Fibroblast of lung (primary cell): ENCODE results near the gene PARP14. TPM values are rescaled to one million over a fixed set of nuclear protein-coding genes. Genes with fewer than 3 reads are reported as not detected.

Experiments used
- DNase-seq, 2 donors: peaks; one replicate each; pipeline versions ENCODE4 v3.0.0 to v3.0.0-alpha.2; 2010; ENCODE audit warnings: low read depth in 2 of 2
- H2AFZ ChIP-seq: 2 replicates; pipeline ENCODE4 v1.5.1; 2012; ENCODE audit warnings: low read length, control low read depth, inconsistent platforms
- H3K27ac ChIP-seq: 2 replicates; pipeline ENCODE4 v1.5.1; 2011; ENCODE audit warnings: low read length, control low read depth; ENCODE audit not compliant: insufficient read depth
- H3K27me3 ChIP-seq: 2 replicates; pipeline ENCODE4 v1.5.1; 2011; ENCODE audit warnings: mild to moderate bottlenecking, low read length; ENCODE audit not compliant: control insufficient read depth, insufficient read depth
- H3K36me3 ChIP-seq: 2 replicates; pipeline ENCODE4 v1.5.1; 2011; ENCODE audit warnings: low read length; ENCODE audit not compliant: control insufficient read depth, insufficient read depth
- H3K4me1 ChIP-seq: 2 replicates; pipeline ENCODE4 v1.5.1; 2011; ENCODE audit warnings: low read length; ENCODE audit not compliant: control insufficient read depth, insufficient read depth; ENCODE audit errors: extremely low read depth
- H3K4me2 ChIP-seq: 2 replicates; pipeline ENCODE4 v1.5.1; 2011; ENCODE audit warnings: low read length, control low read depth; ENCODE audit not compliant: insufficient read depth; ENCODE audit errors: extremely low read depth
- H3K4me3 ChIP-seq, 4 experiments: fragments of 200-600 bp in 1 of 4; sonication (generic) in 1 of 4; replicated peaks in 1 of 4; 2 replicates each; pipeline ENCODE4 v1.5.1; 2011 to 2016; ENCODE audit warnings: low read length in 4 of 4, low read depth in 3 of 4, mild to moderate bottlenecking in 3 of 4, control low read depth in 2 of 4, inconsistent platforms in 1 of 4, mixed read lengths in 1 of 4; ENCODE audit not compliant: insufficient read depth in 1 of 4; ENCODE audit errors: control extremely low read depth in 1 of 4
- H3K79me2 ChIP-seq: 2 replicates; pipeline ENCODE4 v1.5.1; 2012; ENCODE audit warnings: mild to moderate bottlenecking, low read length, inconsistent platforms; ENCODE audit not compliant: control insufficient read depth, insufficient read depth
- H3K9ac ChIP-seq: 2 replicates; pipeline ENCODE4 v1.5.1; 2011; ENCODE audit warnings: mild to moderate bottlenecking, low read length, control low read depth; ENCODE audit not compliant: insufficient read depth
- H3K9me3 ChIP-seq: 2 replicates; pipeline ENCODE4 v1.5.1; 2012; ENCODE audit warnings: low read depth, low read length; ENCODE audit not compliant: control insufficient read depth, insufficient read depth
- H4K20me1 ChIP-seq: 2 replicates; pipeline ENCODE4 v1.5.1; 2011; ENCODE audit warnings: low read length; ENCODE audit not compliant: control insufficient read depth, insufficient read depth; ENCODE audit errors: extremely low read depth
- CTCF ChIP-seq, 2 donors: IDR thresholded peaks in 1 of 2; conservative IDR thresholded peaks in 1 of 2; 1 replicate in 1 of 2; 2 replicates in 1 of 2; pipeline ENCODE4 v1.5.1; 2011 to 2012; ENCODE audit warnings: low read length in 2 of 2, control low read depth in 1 of 2, inconsistent platforms in 1 of 2, low read depth in 1 of 2, mild to moderate bottlenecking in 1 of 2
- EZH2 ChIP-seq: IDR thresholded peaks from 2 replicates; pipeline ENCODE4 v1.5.1; 2012; ENCODE audit warnings: low read length, control low read depth, mild to moderate bottlenecking; ENCODE audit errors: missing control alignments
- polyA plus RNA-seq, 2 donors: library from polyadenylated mRNA; depleted of rRNA in 1 of 2; stranded (reverse) in 1 of 2; unstranded in 1 of 2; fragments of >200 nt; gene quantifications; 2 replicates each; pipeline ENCODE4 v1.2.1, GENCODE V29; 2011 to 2012; ENCODE audit warnings: missing spikeins in 1 of 2
- total RNA-seq: library from RNA; depleted of rRNA; stranded (reverse); fragments of >200 nt; gene quantifications from 2 replicates; pipeline ENCODE4 v1.2.1, GENCODE V29; 2014

PARP14 gene
- total and polyA plus RNA-seq, 2 donors (not counting 1 experiment from before 2014, with no cell fraction given): 35.6 to 78.3 TPM

GRCh38 chr3:122694966-122695365 is 14.3 kb downstream of the PARP14 start:
- Histone ChIP-seq H2AFZ (no peak overlapping the region), H3K27ac (no peak overlapping the region), H3K4me2 (no peak overlapping the region), H3K4me1 (no peaks in the 10 kb centered on the region), H4K20me1 (no peaks in the 10 kb centered on the region), H3K27me3 (no peaks in the 10 kb centered on the region), H3K9me3 (no peaks in the 10 kb centered on the region), H3K9ac (no peak overlapping the region), H3K36me3 (peaks cover 2% of the 10 kb centered on the region), H3K79me2 (no peaks in the 10 kb centered on the region), H3K4me3 (no peak overlapping the region)
- DNase-seq: no peak
- TF ChIP-seq CTCF (conservative IDR thresholded peaks at IDR 0.05 in 1 of 2, IDR thresholded peaks at IDR 0.05 in 1 of 2; ENCODE audit: low read depth in 1 of 2, low read length in 2 of 2): no peak
- no peak for TF ChIP-seq EZH2

- Histone ChIP-seq H4K20me1 (no peaks in the 10 kb centered on the region), H3K79me2 (no peaks in the 10 kb centered on the region), H3K9ac (no peak overlapping the region), H3K4me1 (no peaks in the 10 kb centered on the region), H3K4me3 (no peak overlapping the region), H3K27me3 (no peaks in the 10 kb centered on the region), H2AFZ (no peak overlapping the region), H3K9me3 (no peaks in the 10 kb centered on the region), H3K36me3 (peaks cover 6% of the 10 kb centered on the region), H3K4me2 (no peak overlapping the region), H3K27ac (no peak overlapping the region)
- no peak for DNase-seq
- TF ChIP-seq CTCF (conservative IDR thresholded peaks at IDR 0.05 in 1 of 2, IDR thresholded peaks at IDR 0.05 in 1 of 2; ENCODE audit: low read depth in 1 of 2, low read length in 2 of 2): no peak
- no peak for TF ChIP-seq EZH2
Observed at GRCh38 chr3:122695927-122696561, 15.4 kb downstream of the PARP14 start.

- Histone ChIP-seq H3K27ac (no peak overlapping the region), H3K36me3 (peaks cover 8% of the 10 kb centered on the region), H4K20me1 (no peaks in the 10 kb centered on the region), H3K9me3 (no peaks in the 10 kb centered on the region), H3K27me3 (no peaks in the 10 kb centered on the region), H3K79me2 (no peaks in the 10 kb centered on the region), H2AFZ (no peak overlapping the region), H3K9ac (no peak overlapping the region), H3K4me3 (no peak overlapping the region), H3K4me2 (no peak overlapping the region), H3K4me1 (no peaks in the 10 kb centered on the region)
- no peak for TF ChIP-seq EZH2
- no peak for TF ChIP-seq CTCF (conservative IDR thresholded peaks at IDR 0.05 in 1 of 2, IDR thresholded peaks at IDR 0.05 in 1 of 2; ENCODE audit: low read depth in 1 of 2, low read length in 2 of 2)
- DNase-seq: peak in 1 of 2 donors; percentile 26
Observed at GRCh38 chr3:122697952-122698620, 17.4 kb downstream of the PARP14 start.
